NB4 (cell line): Measurements from ENCODE around the gene CPNE5.

ENCODE experiments used
- CTCF ChIP-seq: IDR thresholded peaks from one replicate; pipeline ENCODE4 v1.5.1; 2012; ENCODE audit warnings: low read depth, low read length
- MYC ChIP-seq: IDR thresholded peaks from 2 replicates; pipeline ENCODE4 v1.6.1; 2011; ENCODE audit warnings: low read depth, low read length
- POLR2A ChIP-seq: IDR thresholded peaks from 2 replicates; pipeline ENCODE4 v1.6.1; 2011; ENCODE audit warnings: mild to moderate bottlenecking; ENCODE audit not compliant: insufficient read length; ENCODE audit errors: extremely low read depth
- TF ChIP-seq, protein P1 (sequence below): IDR thresholded peaks from 2 replicates; pipeline ENCODE4 v1.6.1; 2011; ENCODE audit warnings: low read depth, low read length

GRCh38 chr6:36837686-36838085, 1.6 kb downstream of the CPNE5 start:
- TF ChIP-seq POLR2A: no peak
- no peak for TF ChIP-seq CTCF
- no peak for TF ChIP-seq MYC
- TF ChIP-seq, protein P1, sequence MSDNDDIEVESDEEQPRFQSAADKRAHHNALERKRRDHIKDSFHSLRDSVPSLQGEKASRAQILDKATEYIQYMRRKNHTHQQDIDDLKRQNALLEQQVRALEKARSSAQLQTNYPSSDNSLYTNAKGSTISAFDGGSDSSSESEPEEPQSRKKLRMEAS: no peak
